Measurements from ENCODE around the gene IL17B.

The IL17B gene

DNA sequence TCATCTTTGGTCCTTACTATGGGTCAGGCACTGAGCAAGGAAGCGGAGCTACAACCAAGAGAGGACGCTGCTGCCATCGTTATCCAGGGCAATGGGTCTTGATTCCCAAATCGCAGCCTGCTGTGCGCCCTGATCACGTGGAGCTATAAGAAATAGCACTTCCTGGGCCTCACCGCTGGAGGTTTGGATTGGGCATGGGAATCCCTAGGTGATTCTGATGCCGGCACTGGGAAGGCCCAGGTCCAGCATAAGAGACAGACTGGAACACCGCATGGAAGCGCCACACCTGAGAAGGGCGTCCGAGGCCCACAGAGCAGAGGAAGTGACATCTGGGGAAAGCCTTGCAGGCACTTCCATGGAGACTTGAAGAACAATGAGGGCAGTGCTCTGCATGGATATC lies 3.0 kb downstream of the IL17B start:
- DNase-seq, result no peak

DNA sequence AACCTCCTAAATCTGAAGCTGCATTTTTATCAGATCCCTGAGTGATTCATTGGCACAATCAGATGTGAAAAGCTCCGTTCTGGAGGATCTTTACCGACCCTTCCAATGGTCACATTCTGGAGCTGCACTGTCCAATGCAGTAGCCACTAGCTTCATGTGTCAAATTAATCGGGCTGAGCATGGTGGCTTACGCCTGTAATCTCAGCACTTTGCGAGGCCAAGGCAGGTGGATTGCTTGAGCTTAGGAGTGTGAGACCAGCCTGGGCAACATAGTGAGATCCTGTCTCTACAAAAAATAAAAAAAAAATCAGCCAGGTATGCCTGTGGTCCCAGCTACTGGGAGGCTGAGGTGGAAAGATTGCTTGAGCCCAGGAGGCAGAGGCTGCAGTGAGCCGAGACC lies 3.7 kb downstream of the IL17B start:
- no peak for DNase-seq

DNA sequence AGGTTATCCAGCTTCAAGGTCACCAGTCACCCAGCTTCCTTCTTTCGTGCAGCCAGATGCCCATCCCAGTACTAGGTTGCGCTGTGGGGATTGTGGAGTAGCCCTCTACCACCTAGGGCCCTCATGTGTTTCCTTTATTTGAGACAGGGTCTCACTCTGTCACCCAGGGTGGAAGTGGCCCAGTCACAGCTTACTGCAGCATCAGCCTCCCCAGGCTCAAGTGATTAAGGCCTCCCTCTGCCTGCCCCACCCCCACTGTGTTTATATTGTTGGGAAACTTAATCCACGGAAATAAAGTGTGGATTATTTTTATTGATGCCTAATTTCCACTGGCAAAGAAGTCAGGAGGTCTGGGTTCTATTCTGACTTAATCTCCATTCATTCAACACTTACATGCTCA lies 4.3 kb downstream of the IL17B start:
- no peak for DNase-seq

GRCh38 chr5:149374303-149374702 lies 4.8 kb downstream of the IL17B start:
- no peak for DNase-seq

GRCh38 chr5:149372932-149373331 lies 6.2 kb downstream of the IL17B start:
- DNase-seq, result no peak

- no peak for DNase-seq
Measured at GRCh38 chr5:149372076-149372795, 6.9 kb downstream of the IL17B start.

DNA sequence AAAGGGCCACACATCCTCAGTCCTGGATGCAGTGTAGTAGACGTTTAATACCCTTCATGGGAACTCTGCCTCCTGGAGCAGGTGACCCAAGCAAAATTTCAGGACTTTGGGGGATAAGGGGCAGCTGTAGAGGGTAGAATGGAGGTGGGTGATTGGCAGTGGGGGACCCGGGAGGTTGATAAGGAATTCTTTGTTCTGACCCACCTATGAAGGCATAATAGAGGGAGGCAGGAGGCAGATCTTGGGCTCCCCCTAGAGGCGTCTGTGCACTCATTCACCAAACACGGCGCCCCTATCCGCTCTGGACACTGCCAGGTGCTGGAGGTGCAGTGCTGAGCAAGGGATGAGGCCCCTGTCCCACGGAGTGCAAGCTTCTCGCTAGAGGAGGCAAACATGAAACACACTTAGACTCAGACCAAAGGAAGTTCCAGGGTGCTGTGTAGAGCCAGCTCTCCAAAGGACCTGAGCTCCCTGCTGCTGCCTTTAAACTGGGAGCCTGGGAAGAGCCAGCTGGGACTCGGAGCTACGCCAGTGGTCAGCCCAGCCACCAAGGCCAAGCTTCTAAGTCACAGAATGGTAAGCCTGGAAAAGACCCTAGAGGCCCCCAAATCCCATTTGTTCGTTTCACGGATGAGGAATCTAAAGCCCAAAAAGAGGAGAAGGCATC lies 7.7 kb downstream of the IL17B start:
- DNase-seq, result peak; percentile 67

DNA sequence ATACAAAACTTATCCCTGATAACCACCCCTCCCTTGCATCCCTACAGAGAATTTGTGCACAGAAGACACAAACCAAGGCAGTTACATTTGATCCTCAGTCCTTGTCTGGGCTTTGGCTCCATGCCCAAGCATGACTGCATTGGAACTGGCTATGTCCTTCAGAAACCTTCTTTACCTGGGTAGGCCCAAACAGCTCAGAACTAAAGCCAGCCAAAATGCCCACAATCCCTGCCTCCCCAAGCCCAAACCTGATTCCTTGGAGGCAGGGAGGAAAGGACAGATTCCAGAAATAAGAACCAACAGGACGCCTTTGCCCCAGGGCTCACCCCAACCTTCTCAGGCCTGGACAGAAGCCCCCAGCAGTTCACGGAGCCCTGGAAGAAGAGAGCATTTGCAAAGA lies 8.2 kb downstream of the IL17B start:
- DNase-seq, result no peak

DNA sequence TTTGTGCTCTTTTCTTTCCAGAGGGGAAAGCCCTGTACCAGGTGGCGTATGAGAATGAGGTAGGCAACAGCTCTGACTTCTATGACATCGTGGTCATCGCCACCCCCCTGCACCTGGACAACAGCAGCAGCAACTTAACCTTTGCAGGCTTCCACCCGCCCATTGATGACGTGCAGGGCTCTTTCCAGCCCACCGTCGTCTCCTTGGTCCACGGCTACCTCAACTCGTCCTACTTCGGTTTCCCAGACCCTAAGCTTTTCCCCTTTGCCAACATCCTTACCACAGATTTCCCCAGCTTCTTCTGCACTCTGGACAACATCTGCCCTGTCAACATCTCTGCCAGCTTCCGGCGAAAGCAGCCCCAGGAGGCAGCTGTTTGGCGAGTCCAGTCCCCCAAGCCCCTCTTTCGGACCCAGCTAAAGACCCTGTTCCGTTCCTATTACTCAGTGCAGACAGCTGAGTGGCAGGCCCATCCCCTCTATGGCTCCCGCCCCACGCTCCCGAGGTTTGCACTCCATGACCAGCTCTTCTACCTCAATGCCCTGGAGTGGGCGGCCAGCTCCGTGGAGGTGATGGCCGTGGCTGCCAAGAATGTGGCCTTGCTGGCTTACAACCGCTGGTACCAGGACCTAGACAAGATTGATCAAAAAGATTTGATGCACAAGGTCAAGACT lies 11.0 kb downstream of the IL17B start:
- no peak for DNase-seq

DNA sequence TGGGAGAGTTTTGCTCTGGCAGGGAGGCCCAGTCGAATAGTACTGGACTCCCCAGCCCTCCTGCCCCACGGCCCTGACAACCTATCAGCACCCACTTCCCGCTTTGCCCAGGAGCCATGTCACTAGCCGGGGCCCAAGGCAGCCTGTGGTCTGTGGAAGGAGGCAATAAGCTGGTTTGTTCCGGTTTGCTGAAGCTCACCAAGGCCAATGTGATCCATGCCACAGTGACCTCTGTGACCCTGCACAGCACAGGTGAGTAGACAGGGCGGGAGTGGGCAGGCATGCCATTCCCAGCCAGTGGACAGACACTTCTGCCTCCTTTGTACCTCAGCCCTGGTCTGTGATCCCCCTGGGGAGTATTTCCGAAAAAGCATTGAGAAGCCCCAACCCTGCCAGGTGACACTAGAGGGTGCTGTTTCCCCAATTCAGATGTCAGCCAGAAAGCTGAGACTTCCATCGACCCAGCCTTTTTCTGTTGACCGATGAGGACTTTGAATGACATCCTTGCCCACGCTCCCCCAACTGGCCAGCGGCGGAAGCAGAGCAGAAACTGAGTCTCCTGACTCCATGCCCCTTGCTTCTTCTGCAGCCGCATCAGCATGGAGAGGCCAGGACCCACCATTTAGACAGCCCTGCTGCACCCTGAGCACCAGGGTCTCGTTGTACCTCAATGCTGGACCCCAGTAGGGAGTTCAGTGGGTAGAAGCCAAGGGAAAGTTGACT lies 11.7 kb downstream of the IL17B start:
- DNase-seq, result peak; percentile 51

- DNase-seq, result no peak
Measured at GRCh38 chr5:149366169-149366729, 12.8 kb downstream of the IL17B start.

GRCh38 chr5:149365418-149365817 lies 13.7 kb downstream of the IL17B start:
- DNase-seq, result no peak

DNA sequence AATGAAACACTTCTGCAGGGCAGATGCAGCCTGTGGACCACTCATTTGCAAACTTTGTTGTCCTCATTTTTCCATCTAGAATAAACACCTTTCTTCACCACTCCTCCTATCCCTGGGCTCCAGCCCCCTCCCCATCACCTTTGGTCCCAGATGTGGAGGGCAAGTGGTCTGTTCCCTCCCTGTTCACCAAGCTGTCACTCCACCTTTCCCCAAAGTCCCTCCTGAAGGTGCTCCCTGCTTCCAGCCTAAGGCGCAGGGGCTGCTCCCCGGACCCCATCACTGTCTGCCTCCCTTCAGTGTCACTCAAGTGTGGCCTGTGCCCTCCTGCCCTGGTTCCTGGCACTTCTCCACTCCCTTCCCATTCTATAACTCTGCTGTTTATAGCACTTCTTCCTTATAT lies 14.4 kb downstream of the IL17B start:
- no peak for DNase-seq

- no peak for DNase-seq
Measured at GRCh38 chr5:149363936-149364335, 15.2 kb downstream of the IL17B start.

- DNase-seq, result no peak
Measured at GRCh38 chr5:149363358-149363757, 15.7 kb downstream of the IL17B start.

DNA sequence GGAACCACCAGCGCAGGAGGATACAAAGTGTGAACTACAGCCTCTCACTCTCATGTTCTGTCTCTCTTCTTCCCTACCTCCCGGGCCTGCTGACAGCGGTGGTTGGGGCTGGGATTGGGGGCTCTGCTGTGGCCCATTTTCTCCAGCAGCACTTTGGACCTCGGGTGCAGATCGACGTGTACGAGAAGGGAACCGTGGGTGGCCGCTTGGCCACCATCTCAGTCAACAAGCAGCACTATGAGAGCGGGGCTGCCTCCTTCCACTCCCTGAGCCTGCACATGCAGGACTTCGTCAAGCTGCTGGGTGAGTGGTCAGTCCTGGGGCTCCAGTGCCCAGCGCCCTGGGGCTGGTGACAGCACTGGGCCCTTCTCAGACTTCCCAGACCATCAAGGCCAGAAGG lies 16.6 kb downstream of the IL17B start:
- no peak for DNase-seq

DNA sequence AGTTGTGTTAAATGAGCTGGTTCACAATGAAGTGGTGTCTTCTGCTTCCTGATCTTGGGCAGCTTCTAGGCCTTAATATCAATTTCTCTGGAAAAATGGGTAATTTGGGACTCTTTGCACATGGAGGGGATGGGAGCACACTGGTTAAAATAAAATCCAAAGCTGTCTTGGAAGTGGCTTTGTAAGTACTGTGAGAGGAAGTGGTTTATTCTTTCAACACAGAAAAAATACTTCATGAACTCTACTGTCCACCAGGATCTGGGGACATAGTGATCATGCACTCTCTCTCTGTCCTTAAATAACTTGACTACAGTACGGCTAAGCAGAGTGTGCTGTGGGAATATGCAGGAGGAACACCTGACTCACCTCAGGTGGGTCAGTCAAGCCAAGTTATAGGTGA lies 18.8 kb downstream of the IL17B start:
- DNase-seq, result no peak

DNA sequence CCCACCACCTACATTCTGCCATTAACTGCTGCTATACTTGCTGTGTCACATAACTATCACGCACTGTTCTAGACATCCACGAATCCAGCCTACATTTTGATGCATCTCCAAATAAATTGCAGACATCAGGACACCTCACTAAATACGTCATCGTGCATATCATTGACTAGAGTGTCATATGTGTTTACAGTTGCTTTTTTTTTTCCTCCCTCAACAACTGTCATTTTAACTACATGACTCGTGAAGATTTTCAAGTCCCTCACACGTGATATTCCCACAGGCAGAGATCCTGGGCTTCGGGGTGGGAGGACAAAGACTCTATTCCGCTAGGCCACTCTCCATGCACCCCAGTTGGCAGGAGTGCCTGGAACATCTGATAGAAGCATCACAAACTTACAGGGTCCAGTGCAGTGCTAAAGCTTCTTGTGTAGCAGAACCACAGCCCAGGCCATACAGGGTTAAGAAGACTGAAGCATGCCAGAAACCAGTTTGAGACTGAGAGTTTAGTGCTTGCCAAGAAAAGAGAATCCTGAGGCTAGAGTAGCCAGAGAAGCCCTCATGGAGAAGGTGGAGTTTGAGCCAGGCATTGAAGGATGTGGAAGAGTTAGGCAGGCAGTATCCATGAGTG lies 20.1 kb downstream of the IL17B start:
- DNase-seq, result no peak

DNA sequence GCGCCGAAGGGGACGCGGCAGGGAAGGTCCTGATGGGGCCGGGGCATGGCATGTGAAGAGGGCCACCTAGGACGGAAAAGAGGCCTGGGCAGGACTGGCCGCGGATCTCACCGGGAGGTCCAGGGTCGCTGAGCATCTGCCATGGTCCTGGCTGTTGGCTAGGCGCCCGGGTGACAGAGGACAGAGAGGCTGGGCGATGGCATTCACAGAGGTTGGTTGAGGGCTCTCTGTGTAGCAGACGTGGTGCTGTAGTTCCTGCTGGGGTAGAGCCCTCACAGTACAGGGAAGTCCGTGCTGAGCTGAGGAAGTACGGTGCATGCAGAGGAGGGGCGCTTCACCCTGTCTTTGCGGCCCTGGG lies 20.8 kb downstream of the IL17B start:
- peak; percentile 19 for DNase-seq

- DNase-seq, result peak; percentile 89
Measured at GRCh38 chr5:149357370-149358293, 21.5 kb downstream of the IL17B start, which contains the start of gene PCYOX1L. Gene PCYOX1L (plus strand): TSS chr5:149358046. CDS start chr5:149358069, 23 bp downstream.

- no peak for DNase-seq
Measured at GRCh38 chr5:149356391-149356790, 22.7 kb downstream of the IL17B start.

DNA sequence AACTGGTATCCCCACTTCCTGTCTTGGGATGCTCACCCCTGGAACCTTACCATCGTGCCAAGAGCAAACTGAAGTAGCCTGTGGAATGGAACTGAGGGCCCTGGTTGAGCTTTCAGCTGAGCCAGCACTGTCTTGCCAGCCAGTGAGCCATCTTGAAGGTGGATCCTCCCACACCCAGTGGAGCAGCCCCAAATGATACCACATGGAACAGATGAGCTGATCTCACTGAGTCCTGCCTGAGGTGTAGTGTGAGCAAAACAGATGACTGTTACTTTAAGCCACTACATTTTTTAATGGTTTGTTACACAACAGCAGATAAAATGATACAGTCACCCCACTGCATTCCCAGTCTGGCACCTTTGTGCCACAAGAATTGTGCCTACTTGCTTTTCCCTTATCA lies 23.4 kb downstream of the IL17B start:
- DNase-seq, result no peak

All from activated gamma-delta T cell treated with Interleukin-2 at 50 U/mL for 16 hours (primary cell).